GM23338 (cell line): ENCODE data around the gene ALX3. TPM values are rescaled to one million over a fixed set of nuclear protein-coding genes. Genes with fewer than 3 reads are reported as not detected.

Experiments
- ATAC-seq: fragments of 200-7000 bp; cut with Tn5 transposase; 3 replicates; pipeline ENCODE4 v1.9.1; 2020
- DNase-seq: peaks from one replicate; pipeline ENCODE4 v3.0.0-alpha.2; 2015; ENCODE audit warnings: low spot score
- H2AFZ ChIP-seq: fragments of 200-600 bp; sonication (generic); 2 replicates; pipeline ENCODE4 v1.8.0; 2016; ENCODE audit warnings: antibody characterized with exemption, mild to moderate bottlenecking, moderate library complexity
- H3F3A ChIP-seq: fragments of 200-600 bp; sonication (generic); replicated peaks from 2 replicates; pipeline ENCODE4 v1.8.0; 2017; ENCODE audit warnings: antibody characterized with exemption, mixed run types, low read depth
- H3K27ac ChIP-seq: fragments of 200-600 bp; sonication (generic); 2 replicates; pipeline ENCODE4 v1.6.1; 2016; ENCODE audit warnings: low read depth
- H3K27me3 ChIP-seq: fragments of 200-600 bp; sonication (generic); 2 replicates; pipeline ENCODE4 v1.8.0; 2016; ENCODE audit warnings: mild to moderate bottlenecking, mixed run types, moderate library complexity; ENCODE audit not compliant: insufficient read depth
- H3K36me3 ChIP-seq: fragments of 200-600 bp; sonication (generic); 2 replicates; pipeline ENCODE4 v1.8.0; 2016; ENCODE audit warnings: mild to moderate bottlenecking; ENCODE audit not compliant: insufficient read depth
- H3K4me1 ChIP-seq: fragments of 200-600 bp; sonication (generic); 2 replicates; pipeline ENCODE4 v1.8.0; 2016; ENCODE audit warnings: mild to moderate bottlenecking, moderate library complexity; ENCODE audit not compliant: insufficient read depth
- H3K4me2 ChIP-seq: fragments of 200-600 bp; sonication (generic); 2 replicates; pipeline ENCODE4 v1.7.1; 2017; ENCODE audit warnings: mixed run types
- H3K4me3 ChIP-seq: fragments of 200-600 bp; sonication (generic); 2 replicates; pipeline ENCODE4 v1.6.1; 2016; ENCODE audit warnings: mixed run types
- H3K79me2 ChIP-seq: fragments of 200-600 bp; sonication (generic); replicated peaks from 2 replicates; pipeline ENCODE4 v1.8.0; 2017; ENCODE audit warnings: mild to moderate bottlenecking; ENCODE audit not compliant: insufficient read depth
- H3K9me2 ChIP-seq: fragments of 200-600 bp; sonication (generic); 2 replicates; pipeline ENCODE4 v1.8.0; 2017; ENCODE audit not compliant: insufficient read depth
- H4K20me1 ChIP-seq: fragments of 200-600 bp; sonication (generic); replicated peaks from 2 replicates; pipeline ENCODE4 v1.8.0; 2017; ENCODE audit warnings: mild to moderate bottlenecking; ENCODE audit not compliant: insufficient read depth
- H3K27ac Mint-ChIP-seq: 2 replicates; pipeline ENCODE4 v1.8.0; 2020; ENCODE audit warnings: inconsistent platforms, mild to moderate bottlenecking, moderate library complexity, mixed read lengths
- H3K27me3 Mint-ChIP-seq: 3 replicates; pipeline ENCODE4 v1.8.0; 2022; ENCODE audit warnings: low read depth, mild to moderate bottlenecking, moderate library complexity, mixed read lengths, inconsistent platforms; ENCODE audit not compliant: insufficient read depth, poor library complexity
- H3K36me3 Mint-ChIP-seq: 3 replicates; pipeline ENCODE4 v1.8.0; 2021; ENCODE audit warnings: low read depth, mild to moderate bottlenecking, inconsistent platforms, moderate library complexity, mixed read lengths
- H3K4me1 Mint-ChIP-seq: 3 replicates; pipeline ENCODE4 v1.8.0; 2020; ENCODE audit warnings: mild to moderate bottlenecking, inconsistent platforms, mixed read lengths
- H3K4me3 Mint-ChIP-seq: 3 replicates; pipeline ENCODE4 v1.8.0; 2021; ENCODE audit warnings: moderate library complexity, mild to moderate bottlenecking, inconsistent platforms, mixed read lengths
- H3K9me3 Mint-ChIP-seq: 3 replicates; pipeline ENCODE4 v1.8.0; 2020; ENCODE audit warnings: moderate library complexity, mild to moderate bottlenecking, inconsistent platforms, mixed read lengths
- CREB1 ChIP-seq: fragments of 250-450 bp; sonication (Bioruptor Pico); IDR thresholded peaks from 2 replicates; pipeline ENCODE4 v1.5.0; 2020; ENCODE audit warnings: low read depth, mild to moderate bottlenecking, moderate library complexity
- EZH2 ChIP-seq: fragments of 200-600 bp; sonication (generic); IDR thresholded peaks from one replicate; pipeline ENCODE4 v1.8.0; 2017; ENCODE audit warnings: antibody characterized with exemption, mild to moderate bottlenecking, low read depth; ENCODE audit not compliant: unreplicated experiment
- EZH2phosphoT487 ChIP-seq: fragments of 200-600 bp; sonication (generic); IDR thresholded peaks from one replicate; pipeline ENCODE4 v1.8.1; 2018; ENCODE audit warnings: antibody characterized with exemption; ENCODE audit not compliant: unreplicated experiment
- NANOG ChIP-seq: IDR thresholded peaks from 2 replicates; pipeline ENCODE4 v1.6.1; 2016; ENCODE audit warnings: antibody characterized with exemption, borderline replicate concordance
- POLR2AphosphoS5 ChIP-seq: IDR thresholded peaks from 2 replicates; pipeline ENCODE4 v1.6.1; 2016; ENCODE audit warnings: antibody characterized with exemption, low read depth
- STAT1 ChIP-seq: IDR thresholded peaks from one replicate; pipeline ENCODE4 v1.6.1; 2016; ENCODE audit warnings: antibody characterized with exemption; ENCODE audit not compliant: unreplicated experiment
- ZNF114 ChIP-seq: fragments of 250-450 bp; sonication (Bioruptor Pico); IDR thresholded peaks from 2 replicates; pipeline ENCODE4 v1.5.0; 2020; ENCODE audit warnings: mild to moderate bottlenecking, moderate library complexity
- ZNF331 ChIP-seq: fragments of 250-450 bp; sonication (Bioruptor Pico); IDR thresholded peaks from 2 replicates; pipeline ENCODE4 v1.5.0; 2020; ENCODE audit warnings: low read depth, mild to moderate bottlenecking, moderate library complexity
- polyA plus RNA-seq: library from polyadenylated mRNA; unstranded; fragments of >200 nt; fragmentation: Nextera tagmentation; extraction: Ambion mirVana; gene quantifications from 2 replicates; pipeline ENCODE4 v1.2.1, GENCODE V29; 2016
- total RNA-seq: library from RNA; depleted of rRNA; stranded (reverse); fragments of >200 nt; shearing (Covaris generic); gene quantifications from 2 replicates; pipeline ENCODE4 v1.2.3, GENCODE V29; 2014
- TF ChIP-seq, protein P1 (sequence below): IDR thresholded peaks from one replicate; pipeline ENCODE4 v1.6.1; 2018; ENCODE audit warnings: antibody characterized with exemption; ENCODE audit not compliant: unreplicated experiment
- TF ChIP-seq, protein P2 (sequence below), 2 experiments: fragments of 200-600 bp in 1 of 2; sonication (generic) in 1 of 2; conservative IDR thresholded peaks; 2 replicates each; pipeline versions ENCODE4 v1.5.1 to v1.6.1; 2016 to 2017; ENCODE audit warnings: antibody characterized with exemption in 2 of 2, low read depth in 2 of 2, mild to moderate bottlenecking in 2 of 2, moderate library complexity in 1 of 2

Gene ALX3
- total and polyA plus RNA-seq, 2 experiments from 2014 or later: not detected

DNA sequence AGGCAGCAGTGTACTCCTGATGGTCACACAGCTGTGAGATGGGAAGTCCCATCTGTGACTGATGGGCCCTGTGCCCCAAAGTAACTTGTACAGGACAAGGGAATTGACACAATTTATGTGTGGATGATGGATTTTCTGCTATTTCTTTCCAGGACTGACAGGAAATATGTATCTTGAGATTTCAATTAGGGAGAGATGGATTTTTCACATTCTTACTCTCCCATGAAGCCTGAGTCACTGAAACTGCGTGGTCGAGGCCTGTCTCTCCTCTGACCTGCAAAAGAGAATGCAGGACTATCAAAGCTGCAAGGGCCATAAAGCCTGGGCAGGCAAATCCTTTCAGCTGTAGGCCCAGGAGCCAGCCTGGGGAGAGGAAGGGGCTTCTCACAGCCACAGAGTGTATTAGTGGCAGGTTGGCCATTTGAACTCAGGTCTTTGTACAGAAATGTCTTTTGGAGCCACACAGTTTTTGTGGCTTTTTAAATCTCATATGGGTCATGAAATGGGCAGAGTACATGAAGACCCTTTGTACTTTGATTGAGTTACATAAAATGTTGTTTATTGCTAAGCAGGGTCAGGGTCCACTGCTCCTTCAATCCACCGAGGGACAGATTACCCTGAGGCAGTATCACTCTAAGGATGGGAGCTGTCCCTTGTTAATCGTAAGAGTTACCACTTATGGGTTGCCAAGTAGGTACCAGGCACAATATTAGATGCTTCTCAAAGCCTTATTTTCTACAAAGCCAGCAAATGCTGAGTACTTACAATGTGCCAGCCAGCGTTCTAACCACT is 14.8 kb downstream of the ALX3 start (continued):
- TF ChIP-seq, protein P1, sequence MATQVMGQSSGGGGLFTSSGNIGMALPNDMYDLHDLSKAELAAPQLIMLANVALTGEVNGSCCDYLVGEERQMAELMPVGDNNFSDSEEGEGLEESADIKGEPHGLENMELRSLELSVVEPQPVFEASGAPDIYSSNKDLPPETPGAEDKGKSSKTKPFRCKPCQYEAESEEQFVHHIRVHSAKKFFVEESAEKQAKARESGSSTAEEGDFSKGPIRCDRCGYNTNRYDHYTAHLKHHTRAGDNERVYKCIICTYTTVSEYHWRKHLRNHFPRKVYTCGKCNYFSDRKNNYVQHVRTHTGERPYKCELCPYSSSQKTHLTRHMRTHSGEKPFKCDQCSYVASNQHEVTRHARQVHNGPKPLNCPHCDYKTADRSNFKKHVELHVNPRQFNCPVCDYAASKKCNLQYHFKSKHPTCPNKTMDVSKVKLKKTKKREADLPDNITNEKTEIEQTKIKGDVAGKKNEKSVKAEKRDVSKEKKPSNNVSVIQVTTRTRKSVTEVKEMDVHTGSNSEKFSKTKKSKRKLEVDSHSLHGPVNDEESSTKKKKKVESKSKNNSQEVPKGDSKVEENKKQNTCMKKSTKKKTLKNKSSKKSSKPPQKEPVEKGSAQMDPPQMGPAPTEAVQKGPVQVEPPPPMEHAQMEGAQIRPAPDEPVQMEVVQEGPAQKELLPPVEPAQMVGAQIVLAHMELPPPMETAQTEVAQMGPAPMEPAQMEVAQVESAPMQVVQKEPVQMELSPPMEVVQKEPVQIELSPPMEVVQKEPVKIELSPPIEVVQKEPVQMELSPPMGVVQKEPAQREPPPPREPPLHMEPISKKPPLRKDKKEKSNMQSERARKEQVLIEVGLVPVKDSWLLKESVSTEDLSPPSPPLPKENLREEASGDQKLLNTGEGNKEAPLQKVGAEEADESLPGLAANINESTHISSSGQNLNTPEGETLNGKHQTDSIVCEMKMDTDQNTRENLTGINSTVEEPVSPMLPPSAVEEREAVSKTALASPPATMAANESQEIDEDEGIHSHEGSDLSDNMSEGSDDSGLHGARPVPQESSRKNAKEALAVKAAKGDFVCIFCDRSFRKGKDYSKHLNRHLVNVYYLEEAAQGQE: no peak
- TF ChIP-seq CREB1 (CRISPR knock-in tag): no peak
- TF ChIP-seq EZH2: no peak
- no peak for TF ChIP-seq STAT1
- TF ChIP-seq EZH2phosphoT487: no peak
- TF ChIP-seq ZNF331 (CRISPR knock-in tag): no peak
- TF ChIP-seq POLR2AphosphoS5: no peak
- no peak for TF ChIP-seq NANOG
- TF ChIP-seq, protein P2, sequence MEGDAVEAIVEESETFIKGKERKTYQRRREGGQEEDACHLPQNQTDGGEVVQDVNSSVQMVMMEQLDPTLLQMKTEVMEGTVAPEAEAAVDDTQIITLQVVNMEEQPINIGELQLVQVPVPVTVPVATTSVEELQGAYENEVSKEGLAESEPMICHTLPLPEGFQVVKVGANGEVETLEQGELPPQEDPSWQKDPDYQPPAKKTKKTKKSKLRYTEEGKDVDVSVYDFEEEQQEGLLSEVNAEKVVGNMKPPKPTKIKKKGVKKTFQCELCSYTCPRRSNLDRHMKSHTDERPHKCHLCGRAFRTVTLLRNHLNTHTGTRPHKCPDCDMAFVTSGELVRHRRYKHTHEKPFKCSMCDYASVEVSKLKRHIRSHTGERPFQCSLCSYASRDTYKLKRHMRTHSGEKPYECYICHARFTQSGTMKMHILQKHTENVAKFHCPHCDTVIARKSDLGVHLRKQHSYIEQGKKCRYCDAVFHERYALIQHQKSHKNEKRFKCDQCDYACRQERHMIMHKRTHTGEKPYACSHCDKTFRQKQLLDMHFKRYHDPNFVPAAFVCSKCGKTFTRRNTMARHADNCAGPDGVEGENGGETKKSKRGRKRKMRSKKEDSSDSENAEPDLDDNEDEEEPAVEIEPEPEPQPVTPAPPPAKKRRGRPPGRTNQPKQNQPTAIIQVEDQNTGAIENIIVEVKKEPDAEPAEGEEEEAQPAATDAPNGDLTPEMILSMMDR (conservative IDR thresholded peaks at IDR 0.05; ENCODE audit: low read depth in 2 of 2): no peak

DNA sequence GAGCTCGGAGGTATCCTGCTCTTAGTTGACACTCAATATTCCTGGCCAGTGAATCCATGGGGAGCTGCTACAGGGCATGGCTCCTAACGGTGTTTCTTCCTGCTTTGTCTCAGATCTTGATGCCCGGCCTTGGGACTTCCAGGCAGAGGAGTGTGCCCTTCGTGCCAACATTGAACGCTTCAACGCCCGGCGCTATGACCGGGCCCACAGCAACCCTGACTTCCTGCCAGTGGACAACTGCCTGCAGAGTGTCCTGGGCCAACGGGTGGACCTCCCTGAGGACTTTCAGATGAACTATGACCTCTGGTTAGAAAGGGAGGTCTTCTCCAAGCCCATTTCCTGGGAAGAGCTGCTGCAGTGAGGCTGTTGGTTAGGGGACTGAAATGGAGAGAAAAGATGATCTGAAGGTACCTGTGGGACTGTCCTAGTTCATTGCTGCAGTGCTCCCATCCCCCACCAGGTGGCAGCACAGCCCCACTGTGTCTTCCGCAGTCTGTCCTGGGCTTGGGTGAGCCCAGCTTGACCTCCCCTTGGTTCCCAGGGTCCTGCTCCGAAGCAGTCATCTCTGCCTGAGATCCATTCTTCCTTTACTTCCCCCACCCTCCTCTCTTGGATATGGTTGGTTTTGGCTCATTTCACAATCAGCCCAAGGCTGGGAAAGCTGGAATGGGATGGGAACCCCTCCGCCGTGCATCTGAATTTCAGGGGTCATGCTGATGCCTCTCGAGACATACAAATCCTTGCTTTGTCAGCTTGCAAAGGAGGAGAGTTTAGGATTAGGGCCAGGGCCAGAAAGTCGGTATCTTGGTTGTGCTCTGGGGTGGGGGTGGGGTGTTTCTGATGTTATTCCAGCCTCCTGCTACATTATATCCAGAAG is 16.7 kb downstream of the ALX3 start:
- no peaks in the 10 kb centered on the region for H3K79me2 ChIP-seq
- no peak overlapping the region for H3K4me2 ChIP-seq
- Mint-ChIP-seq H3K36me3 (peaks cover 89% of the 10 kb centered on the region), H3K27ac (peak overlapping the region; percentile 46; the same call in 1 of the 2 replicates), H3K4me3 (no peak overlapping the region), H3K27me3 (peaks cover 5% of the 10 kb centered on the region), H3K4me1 (no peaks in the 10 kb centered on the region), H3K9me3 (no peaks in the 10 kb centered on the region)
- TF ChIP-seq ZNF114: no peak
- TF ChIP-seq, protein P2 (conservative IDR thresholded peaks at IDR 0.05; ENCODE audit: low read depth in 2 of 2): peak; percentile 90 to 99
- no peaks in the 10 kb centered on the region for H3K27me3 ChIP-seq
- H2AFZ ChIP-seq: no peak overlapping the region
- ATAC-seq (peak; percentile 98), DNase-seq (peak; percentile 76)
- peaks cover 10% of the 10 kb centered on the region for H4K20me1 ChIP-seq
- H3K36me3 ChIP-seq: peaks cover 29% of the 10 kb centered on the region
- no peaks in the 10 kb centered on the region for H3K4me1 ChIP-seq
- no peak overlapping the region for H3K27ac ChIP-seq
- no peaks in the 10 kb centered on the region for H3K9me2 ChIP-seq
- H3F3A ChIP-seq: no peaks in the 10 kb centered on the region
- H3K4me3 ChIP-seq: no peak overlapping the region
